Activated CD4-positive, alpha-beta T cell treated with anti-CD3 and anti-CD28 coated beads for 4 hours (primary cell): ENCODE results near the gene NCR3LG1.
"Not testable (repeated sequence)": the region's sequence is repeated elsewhere in the genome, so short reads cannot be mapped to it uniquely, and the experiment has no call there.

Experiments used
- DNase-seq, 2 donors: peaks; one replicate each; pipeline ENCODE4 v3.0.0-alpha.2; 2020

The NCR3LG1 gene

DNA sequence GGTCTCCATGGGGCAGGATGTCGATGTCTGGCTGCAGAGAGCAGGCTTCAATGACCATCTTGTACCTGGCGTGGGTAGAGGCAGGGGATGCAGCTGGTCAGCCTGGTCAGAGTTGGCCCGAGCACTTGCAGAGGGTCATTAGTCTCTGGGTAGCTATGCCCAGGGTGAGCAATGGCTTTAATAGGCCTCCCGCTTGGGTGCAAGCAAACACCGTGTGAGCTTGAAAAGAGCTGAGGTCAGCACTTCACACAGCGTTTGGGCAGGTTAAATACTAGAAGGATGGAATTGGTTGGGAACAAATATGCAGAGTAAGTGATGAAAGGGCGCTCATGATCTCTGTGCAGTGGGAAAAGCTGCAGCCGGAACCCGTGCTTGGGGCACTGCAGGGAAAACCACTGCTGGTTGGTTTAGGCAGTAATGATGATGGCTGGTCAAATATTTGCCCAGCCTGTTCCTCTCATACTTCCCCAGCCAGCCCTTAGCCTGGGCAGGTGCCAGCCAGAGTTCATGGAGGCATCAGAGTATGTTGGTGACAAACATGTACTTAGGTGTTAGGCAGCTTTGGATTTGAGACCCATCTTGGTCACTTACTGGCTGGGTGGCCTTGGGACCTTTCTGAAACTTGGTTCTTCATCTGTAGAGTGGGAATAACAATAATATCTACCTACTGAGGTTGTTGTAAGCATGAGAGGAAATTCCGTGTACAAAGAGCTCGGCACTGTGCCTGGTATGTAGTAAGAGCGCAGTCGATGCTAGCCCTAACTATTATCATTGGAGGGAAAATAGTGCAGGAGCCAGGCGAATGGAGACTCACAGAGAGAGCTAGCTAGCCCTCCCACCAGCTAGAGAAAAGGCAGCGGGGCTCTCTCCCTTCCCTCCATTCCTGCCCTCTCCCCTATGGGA, 62.1 kb downstream of the NCR3LG1 start:
- DNase-seq: no peak

DNA sequence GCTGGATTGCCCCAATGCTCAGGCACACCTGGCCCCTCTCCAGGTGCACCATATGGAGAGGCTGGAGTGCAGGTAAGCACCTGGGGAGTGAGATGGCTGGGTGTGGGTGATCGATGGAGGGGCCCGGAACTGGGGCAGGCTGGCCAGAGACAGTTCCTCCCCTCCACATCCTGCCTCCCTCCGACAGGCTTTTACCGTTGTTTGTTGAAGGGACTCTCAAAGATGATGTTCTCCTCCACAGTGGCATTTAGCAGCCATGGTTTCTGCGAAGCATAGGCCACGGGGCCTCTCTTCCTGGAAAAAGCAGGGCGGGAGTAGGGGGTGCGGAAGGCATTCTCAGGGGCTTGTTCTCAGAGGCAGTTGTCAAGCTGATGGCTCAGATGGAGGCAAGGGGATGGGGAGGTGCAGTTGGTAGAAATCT, 62.7 kb downstream of the NCR3LG1 start:
- DNase-seq: no peak

DNA sequence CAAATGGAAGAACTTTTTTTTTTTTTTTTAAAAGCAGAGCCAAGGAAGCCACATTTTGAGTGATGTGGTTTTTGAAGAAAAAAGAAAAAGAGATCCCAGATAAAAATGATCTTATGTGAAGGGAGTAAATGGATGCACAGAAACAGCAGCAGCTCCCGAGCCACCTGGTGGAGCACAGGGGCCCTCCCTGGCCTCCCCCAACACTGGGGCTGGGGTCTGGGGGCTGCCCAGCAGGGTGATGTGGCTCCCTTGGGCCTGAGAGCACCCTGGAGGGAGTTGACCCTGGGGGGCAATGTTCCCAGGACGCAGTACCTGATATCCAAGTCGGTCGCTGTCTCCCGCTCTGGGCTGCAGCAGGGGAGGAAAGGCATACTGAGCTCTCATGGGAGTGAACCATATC, 63.4 kb downstream of the NCR3LG1 start:
- no peak for DNase-seq

DNA sequence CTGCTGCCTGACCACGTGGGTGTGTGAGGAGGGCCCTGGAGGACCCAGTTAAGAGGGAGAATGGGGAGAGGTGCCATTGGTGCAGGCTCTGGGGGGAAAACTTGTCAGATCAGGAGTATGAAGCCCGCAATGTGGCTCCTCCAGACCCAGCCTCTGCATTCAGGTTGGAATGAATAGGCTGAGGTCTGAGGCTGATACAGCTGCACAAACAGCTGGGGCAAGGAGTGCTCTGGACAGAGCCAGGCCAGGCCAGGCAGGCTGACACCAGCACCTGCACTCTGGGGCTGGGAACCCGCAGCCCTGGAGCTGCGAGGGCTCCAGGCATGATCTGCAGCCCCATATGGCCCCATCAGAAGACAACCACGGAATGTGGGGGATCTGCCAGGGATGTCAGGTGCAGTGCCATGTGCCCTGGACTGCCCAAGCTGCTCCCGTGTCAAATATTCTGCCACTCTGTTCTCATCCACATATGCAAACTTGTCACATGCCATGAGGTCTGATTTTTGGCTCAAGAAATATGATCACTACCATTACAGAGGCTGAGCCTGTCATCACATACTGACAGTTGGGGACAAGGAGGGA, 64.0 kb downstream of the NCR3LG1 start:
- DNase-seq: no peak

DNA sequence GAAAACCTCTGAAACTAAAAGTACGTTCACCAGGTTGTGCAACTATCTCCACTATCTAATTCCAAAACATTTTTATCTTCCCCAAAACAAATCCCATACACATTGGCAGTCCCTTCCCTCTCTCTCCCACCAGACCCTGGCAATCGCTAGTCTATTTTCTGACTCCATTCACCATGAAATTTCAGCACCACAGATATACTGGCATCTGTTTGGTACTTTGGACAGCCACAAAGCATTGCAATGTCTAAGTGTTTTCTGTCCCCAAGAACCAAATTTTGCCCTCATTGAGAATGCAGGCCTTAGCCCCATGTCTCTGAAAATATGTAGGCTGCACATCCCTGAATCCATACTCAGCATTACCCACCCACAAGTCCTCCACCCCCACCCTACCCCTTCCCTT, 64.9 kb downstream of the NCR3LG1 start:
- DNase-seq: no peak

DNA sequence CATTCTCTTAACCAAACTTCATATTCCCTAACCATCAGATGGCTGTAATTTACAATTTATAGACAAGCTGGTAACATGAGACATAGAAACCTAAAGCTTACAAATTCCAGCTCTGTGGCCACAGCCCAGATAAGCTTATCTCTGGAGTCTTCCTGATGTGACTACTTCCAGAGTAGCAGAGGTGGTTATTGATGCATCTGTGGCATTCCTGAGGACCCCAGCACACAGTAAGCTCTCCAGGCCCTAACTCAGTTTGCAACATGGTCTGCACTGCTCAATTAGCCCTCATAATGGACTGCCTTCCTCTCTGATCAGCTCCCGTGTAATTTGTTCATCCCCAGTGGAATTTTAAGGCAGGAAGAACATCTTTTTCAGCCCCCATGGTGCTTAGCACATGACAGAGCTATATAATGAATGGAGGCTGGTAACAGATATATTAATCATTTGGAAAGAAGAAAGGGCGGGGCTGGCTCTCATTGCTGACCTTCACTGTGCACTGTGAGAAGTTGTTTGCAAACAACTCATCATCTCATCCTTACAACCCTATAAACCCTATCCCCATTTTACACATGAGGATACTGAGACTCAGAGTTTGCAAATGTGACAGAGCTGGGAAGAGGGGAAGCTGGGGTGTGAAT, 67.0 kb downstream of the NCR3LG1 start:
- no peak for DNase-seq

DNA sequence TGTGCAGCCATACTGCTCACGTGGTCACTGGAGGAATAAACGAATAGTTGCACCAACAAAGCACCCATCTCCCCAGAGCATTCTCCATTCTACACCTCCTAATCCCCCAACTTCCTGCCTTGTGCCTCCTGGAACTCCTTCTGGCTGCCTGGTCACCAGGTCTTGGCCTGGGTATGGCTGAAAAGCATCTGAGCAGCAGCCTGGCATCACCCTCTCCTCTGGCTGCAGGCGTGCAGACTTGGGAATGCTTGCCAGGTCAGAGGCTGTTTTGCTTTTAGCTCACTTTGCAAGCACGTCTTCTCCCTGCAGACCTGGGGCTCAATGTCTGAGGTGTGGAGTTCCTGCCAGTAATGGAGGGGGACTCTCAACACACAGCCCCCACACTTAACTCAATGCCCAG, 70.2 kb downstream of the NCR3LG1 start:
- no peak for DNase-seq

DNA sequence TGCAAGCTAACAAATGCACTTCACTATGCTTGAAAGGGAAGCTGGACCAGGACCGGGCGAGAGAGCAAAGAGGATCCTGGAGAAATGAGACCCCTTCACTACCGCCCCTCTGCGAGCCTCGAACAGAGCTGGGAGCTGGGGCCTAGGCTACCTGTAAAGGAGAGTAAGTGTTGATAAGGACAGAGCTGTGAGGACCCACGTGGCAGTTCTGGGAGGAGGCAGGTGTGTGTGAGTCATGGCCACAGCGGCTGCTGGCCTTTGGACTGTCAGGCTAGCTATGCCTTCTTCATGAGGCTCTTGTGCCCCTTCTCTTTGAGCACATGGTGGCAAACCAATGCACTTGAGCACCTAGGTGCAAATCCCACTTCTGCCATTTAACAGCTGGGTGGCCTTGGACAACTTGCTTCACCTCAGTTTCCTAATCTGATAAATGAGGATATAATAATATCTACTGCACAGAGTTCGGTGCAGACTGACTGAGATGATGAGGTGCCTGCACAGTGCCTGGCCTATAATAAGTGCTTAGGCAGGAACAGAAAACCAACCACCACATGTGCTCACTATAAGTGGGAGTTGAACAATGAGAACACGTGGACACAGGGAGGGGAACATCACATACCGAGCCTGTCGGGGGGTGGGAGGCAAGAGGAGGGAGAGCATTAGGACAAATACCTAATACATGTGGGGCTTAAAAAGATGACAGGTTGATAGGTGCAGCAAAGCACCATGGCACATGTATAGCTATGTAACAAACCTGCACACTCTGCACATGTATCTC, 72.1 kb downstream of the NCR3LG1 start:
- DNase-seq: no peak

DNA sequence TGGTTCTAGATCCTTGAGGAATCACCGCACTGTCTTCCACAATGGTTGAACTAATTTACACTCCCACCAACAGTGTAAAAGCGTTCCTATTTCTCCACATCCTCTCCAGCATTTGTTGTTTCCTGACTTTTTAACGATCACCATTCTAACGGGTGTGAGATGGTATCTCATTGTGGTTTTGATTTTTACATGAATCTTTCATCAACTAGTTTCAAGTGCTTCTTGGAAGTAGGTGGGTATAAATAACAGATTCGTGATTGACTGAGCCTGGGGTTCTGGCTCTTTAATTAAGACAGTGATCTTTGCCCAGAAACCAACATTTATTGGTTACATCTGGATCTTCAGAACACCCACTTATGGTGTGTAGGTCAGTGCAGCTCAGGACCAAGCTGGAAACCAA, 74.6 kb downstream of the NCR3LG1 start:
- not testable (repeated sequence) for DNase-seq
